ENCODE data around the gene FIGN. TPM values are rescaled to one million over a fixed set of nuclear protein-coding genes. Genes with fewer than 3 reads are reported as not detected.

FIGN gene
- total and polyA plus RNA-seq, 2 of the 8 experiments (the other 6 are each of a cell fraction or from before 2014, with no cell fraction given) = 5.0 to 22.8 TPM

- Histone ChIP-seq H3K14ac (ENCODE audit: insufficient read length) (no peak overlapping the region), H3K79me2 (ENCODE audit: control insufficient read depth in 1 of 2, insufficient read depth in 2 of 2, low read length in 2 of 2) (no peaks in the 10 kb centered on the region), H2AK5ac (ENCODE audit: low read depth, low read length) (no peak overlapping the region), H2BK20ac (ENCODE audit: low read length) (no peak overlapping the region), H3K4me2 (ENCODE audit: insufficient read depth in 1 of 2, low read depth in 2 of 2, low read length in 2 of 2) (no peak overlapping the region), H3K23me2 (ENCODE audit: low read depth, low read length) (no peaks in the 10 kb centered on the region), H3K36me3 (ENCODE audit: control insufficient read depth in 2 of 4, insufficient read depth in 4 of 4, low read length in 3 of 4) (no peaks in the 10 kb centered on the region; a peak in 1 of 8 replicates), H3K9ac (replicated peaks in 1 of 4; ENCODE audit: extremely low read depth in 1 of 4, low read depth in 3 of 4, low read length in 3 of 4) (no peak overlapping the region), H3K23ac (ENCODE audit: insufficient read length) (no peak overlapping the region), H3K27me3 (replicated peaks in 1 of 4; ENCODE audit: control insufficient read depth in 3 of 4, extremely low read depth in 1 of 4, insufficient read depth in 3 of 4, low read length in 3 of 4) (no peaks in the 10 kb centered on the region), H4K8ac (ENCODE audit: extremely low read depth, insufficient read depth, low read length) (no peak overlapping the region), H3K56ac (replicated peaks; ENCODE audit: insufficient read length, low read depth, low read length) (no peak overlapping the region), H2BK120ac (replicated peaks; ENCODE audit: low read depth, low read length) (no peak overlapping the region), H2BK12ac (ENCODE audit: low read depth, low read length) (no peak overlapping the region), H4K20me1 (replicated peaks in 1 of 2; ENCODE audit: control insufficient read depth in 1 of 2, insufficient read depth in 2 of 2, low read length in 2 of 2) (no peaks in the 10 kb centered on the region), H3K4ac (replicated peaks; ENCODE audit: insufficient read length, low read depth, low read length) (no peak overlapping the region), H2BK5ac (ENCODE audit: low read depth, low read length) (no peak overlapping the region), H2BK15ac (ENCODE audit: low read length) (no peak overlapping the region), H3K27ac (ENCODE audit: low read depth, low read length) (no peak overlapping the region), H3K4me1 (replicated peaks in 1 of 4; ENCODE audit: control insufficient read depth in 3 of 4, insufficient read depth in 4 of 4, low read length in 3 of 4) (peaks cover 0 to 2% (median 0%) of the 10 kb centered on the region in 4 experiments; a peak in 1 of 7 replicates), H4K91ac (replicated peaks; ENCODE audit: insufficient read length, low read length) (no peak overlapping the region), H3K9me3 (ENCODE audit: insufficient read depth in 2 of 2, low read depth in 1 of 2, low read length in 1 of 2) (no peaks in the 10 kb centered on the region), H3K79me1 (ENCODE audit: low read depth, low read length) (no peaks in the 10 kb centered on the region), H3K4me3 (ENCODE audit: extremely low read depth in 1 of 4, insufficient read depth in 2 of 4, low read depth in 3 of 4, low read length in 4 of 4) (no peak overlapping the region), H2AFZ (ENCODE audit: low read length) (no peak overlapping the region), H3K18ac (ENCODE audit: extremely low read depth, low read length) (no peak overlapping the region), H4K5ac (ENCODE audit: insufficient read length, low read depth, low read length) (no peak overlapping the region)
- ChIA-PET CTCF (ENCODE audit: partially characterized antibody) (interaction anchor here (0.5 kb wide), 1 partner anchor 641 kb away, joined by 3 read pairs; no protein-coding TSS in a partner anchor), POLR2A (ENCODE audit: partially characterized antibody) (no interaction called here)
- no peak for FAIRE-seq
- no peak for DNase-seq (ENCODE audit: low read depth in 1 of 2, low spot score in 2 of 2)
- no peak for TF ChIP-seq SUZ12 (IDR thresholded peaks at IDR 0.05; ENCODE audit: low read length)
- no peak for TF ChIP-seq TCF12 (IDR thresholded peaks at IDR 0.05; ENCODE audit: low read depth, low read length)
- no peak for TF ChIP-seq KDM4A (IDR thresholded peaks at IDR 0.05; ENCODE audit: low read depth, low read length, severe bottlenecking)
- no peak for TF ChIP-seq TAF1 (IDR thresholded peaks at IDR 0.05; ENCODE audit: low read depth, low read length)
- no peak for TF ChIP-seq RAD21 (IDR thresholded peaks at IDR 0.05 in 1 of 2, conservative IDR thresholded peaks at IDR 0.05 in 1 of 2; ENCODE audit: low read depth in 2 of 2, low read length in 2 of 2)
- TF ChIP-seq, protein P1, sequence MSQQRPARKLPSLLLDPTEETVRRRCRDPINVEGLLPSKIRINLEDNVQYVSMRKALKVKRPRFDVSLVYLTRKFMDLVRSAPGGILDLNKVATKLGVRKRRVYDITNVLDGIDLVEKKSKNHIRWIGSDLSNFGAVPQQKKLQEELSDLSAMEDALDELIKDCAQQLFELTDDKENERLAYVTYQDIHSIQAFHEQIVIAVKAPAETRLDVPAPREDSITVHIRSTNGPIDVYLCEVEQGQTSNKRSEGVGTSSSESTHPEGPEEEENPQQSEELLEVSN (IDR thresholded peaks at IDR 0.05) = no peak
- TF ChIP-seq TEAD4 (IDR thresholded peaks at IDR 0.05; ENCODE audit: low read depth, low read length) = no peak
- no peak for TF ChIP-seq SRF (IDR thresholded peaks at IDR 0.05; ENCODE audit: low read depth, low read length)
- TF ChIP-seq YY1 (IDR thresholded peaks at IDR 0.05; ENCODE audit: low read depth, low read length) = no peak
- 91% methylated on average over 2 of the region's 2 CpGs; no CpG with 5 or more reads in 1 of the 2 experiments for WGBS, 2 experiments (ENCODE audit: extremely low coverage in 1 of 2, insufficient coverage in 1 of 2, insufficient read length in 1 of 2, insufficient replicate concordance in 2 of 2, low coverage in 1 of 2, low lambda C conversion rate in 2 of 2, missing lambda C conversion rate in 1 of 2)
These were observed 66.3 kb downstream of the FIGN start for GRCh38 chr2:163669506-163669905.

Data from H1 (cell line).